IMR-90 (cell line): ENCODE data around the gene SGTB. TPM values are rescaled to one million over a fixed set of nuclear protein-coding genes. Genes with fewer than 3 reads are reported as not detected.

Experiments used
- ATAC-seq: fragments of 200-7000 bp; cut with Tn5 transposase; 2 replicates; pipeline ENCODE4 v1.9.1; 2020; ENCODE audit warnings: low read depth, mild to moderate bottlenecking, moderate library complexity
- BruUV-seq: library from RNA; stranded (reverse); fragments of 400-500 nt; replicated peaks from 2 replicates; lab custom pipeline; 2021; lab: Mats Ljungman, UMichigan
- CTCF ChIA-PET: fragments of 300-600 bp; formaldehyde crosslinking; extraction: SDS; loops from one replicate; lab custom pipeline; 2021; ENCODE audit warnings: antibody characterized with exemption; lab: Yijun Ruan, JAX
- POLR2A ChIA-PET: fragments of 300-600 bp; sonication (Branson Sonifier 250); formaldehyde crosslinking; loops from one replicate; lab custom pipeline; 2022; ENCODE audit warnings: antibody characterized with exemption; ENCODE audit not compliant: unreplicated experiment; lab: Charles Lee
- DNase-seq: peaks from one replicate; pipeline ENCODE4 v3.0.0; 2013
- H2AFZ ChIP-seq: replicated peaks from 2 replicates; pipeline ENCODE3; 2013; ENCODE audit warnings: low read length, mild to moderate bottlenecking; ENCODE audit not compliant: poor library complexity
- H2AK5ac ChIP-seq: 2 replicates; pipeline ENCODE4 v1.6.1; 2013; ENCODE audit warnings: low read depth, low read length, inconsistent platforms
- H2AK9ac ChIP-seq: replicated peaks from 2 replicates; pipeline ENCODE3; 2013; ENCODE audit warnings: mild to moderate bottlenecking, low read depth, low read length, moderate library complexity; ENCODE audit not compliant: poor library complexity
- H2BK120ac ChIP-seq: 2 replicates; pipeline ENCODE4 v1.6.1; 2013; ENCODE audit warnings: low read depth, low read length, inconsistent platforms
- H2BK15ac ChIP-seq: 3 replicates; pipeline ENCODE4 v1.6.1; 2013; ENCODE audit warnings: low read depth, low read length, inconsistent platforms
- H2BK20ac ChIP-seq: 2 replicates; pipeline ENCODE4 v1.6.1; 2013; ENCODE audit warnings: low read depth, mild to moderate bottlenecking, inconsistent platforms, low read length, moderate library complexity
- H2BK5ac ChIP-seq: 2 replicates; pipeline ENCODE4 v1.6.1; 2013; ENCODE audit warnings: mild to moderate bottlenecking, low read depth, low read length, inconsistent platforms; ENCODE audit not compliant: poor library complexity, severe bottlenecking
- H3K14ac ChIP-seq: replicated peaks from 2 replicates; pipeline ENCODE4 v1.6.1; 2013; ENCODE audit warnings: low read depth, low read length, inconsistent platforms
- H3K18ac ChIP-seq: 2 replicates; pipeline ENCODE4 v1.6.1; 2013; ENCODE audit warnings: low read depth, low read length, control low read depth
- H3K23ac ChIP-seq: 2 replicates; pipeline ENCODE4 v1.6.1; 2013; ENCODE audit warnings: low read depth, low read length, inconsistent platforms
- H3K27ac ChIP-seq: 2 replicates; pipeline ENCODE4 v1.5.1; 2013; ENCODE audit warnings: mild to moderate bottlenecking, control low read depth, low read length; ENCODE audit not compliant: insufficient read depth
- H3K27me3 ChIP-seq: 2 replicates; pipeline ENCODE4 v1.6.1; 2013; ENCODE audit warnings: low read length; ENCODE audit not compliant: control insufficient read depth, insufficient read depth
- H3K36me3 ChIP-seq: 2 replicates; pipeline ENCODE4 v1.6.1; 2013; ENCODE audit warnings: low read length, mixed read lengths; ENCODE audit not compliant: control insufficient read depth, insufficient read depth
- H3K4ac ChIP-seq: 2 replicates; pipeline ENCODE4 v1.6.1; 2013; ENCODE audit warnings: low read depth, low read length, inconsistent platforms
- H3K4me1 ChIP-seq: 2 replicates; pipeline ENCODE4 v1.6.1; 2013; ENCODE audit warnings: low read length, mixed read lengths; ENCODE audit not compliant: control insufficient read depth, insufficient read depth
- H3K4me2 ChIP-seq: 2 replicates; pipeline ENCODE4 v1.6.1; 2013; ENCODE audit warnings: low read depth, mild to moderate bottlenecking, control low read depth, low read length, moderate library complexity
- H3K4me3 ChIP-seq: 2 replicates; pipeline ENCODE4 v1.5.1; 2013; ENCODE audit warnings: low read depth, mild to moderate bottlenecking, control low read depth, low read length, moderate library complexity; ENCODE audit not compliant: insufficient read depth
- H3K56ac ChIP-seq: 2 replicates; pipeline ENCODE4 v1.6.1; 2013; ENCODE audit warnings: low read length, inconsistent platforms; ENCODE audit not compliant: insufficient read depth; ENCODE audit errors: extremely low read depth
- H3K79me1 ChIP-seq, 2 experiments: 2 replicates each; pipeline ENCODE4 v1.6.1; 2013; ENCODE audit warnings: low read length in 2 of 2, inconsistent platforms in 1 of 2, low read depth in 1 of 2
- H3K9ac ChIP-seq: 2 replicates; pipeline ENCODE4 v1.6.1; 2013; ENCODE audit warnings: low read depth, low read length, control low read depth
- H3K9me1 ChIP-seq: 2 replicates; pipeline ENCODE4 v1.6.1; 2013; ENCODE audit warnings: low read length, inconsistent platforms; ENCODE audit not compliant: insufficient read depth
- H3K9me3 ChIP-seq: 2 replicates; pipeline ENCODE4 v1.6.1; 2013; ENCODE audit warnings: low read length; ENCODE audit not compliant: control insufficient read depth, insufficient read depth
- H4K20me1 ChIP-seq: 2 replicates; pipeline ENCODE4 v1.6.1; 2013; ENCODE audit warnings: low read length, inconsistent platforms; ENCODE audit not compliant: insufficient read depth
- H4K5ac ChIP-seq: 2 replicates; pipeline ENCODE4 v1.6.1; 2013; ENCODE audit warnings: mild to moderate bottlenecking, low read depth, low read length, control low read depth
- H4K8ac ChIP-seq, 2 experiments: 2 replicates each; pipeline ENCODE4 v1.6.1; 2013; ENCODE audit warnings: low read depth in 2 of 2, low read length in 2 of 2, control low read depth in 1 of 2, inconsistent platforms in 1 of 2
- H4K91ac ChIP-seq: 2 replicates; pipeline ENCODE4 v1.6.1; 2013; ENCODE audit warnings: low read depth, low read length, inconsistent platforms; ENCODE audit not compliant: insufficient read depth
- BHLHE40 ChIP-seq: fragments of 150-350 bp; IDR thresholded peaks from 2 replicates; pipeline ENCODE4 v1.6.1; 2016; ENCODE audit warnings: mild to moderate bottlenecking, low read depth, low read length
- CEBPB ChIP-seq: IDR thresholded peaks from 2 replicates; pipeline ENCODE4 v1.6.1; 2012; ENCODE audit warnings: low read depth, low read length, improper control_type of control experiment
- CHD1 ChIP-seq: IDR thresholded peaks from 2 replicates; pipeline ENCODE4 v1.6.1; 2012; ENCODE audit warnings: low read depth, low read length, improper control_type of control experiment
- ELK1 ChIP-seq: fragments of 150-350 bp; IDR thresholded peaks from 2 replicates; pipeline ENCODE4 v1.6.1; 2016; ENCODE audit warnings: low read depth, mild to moderate bottlenecking, low read length, moderate library complexity, borderline replicate concordance
- RAD21 ChIP-seq: IDR thresholded peaks from 2 replicates; pipeline ENCODE4 v1.6.1; 2012; ENCODE audit warnings: low read length, improper control_type of control experiment
- RFX5 ChIP-seq: IDR thresholded peaks from 2 replicates; pipeline ENCODE4 v1.8.0; 2012; ENCODE audit warnings: low read depth, mild to moderate bottlenecking, low read length, moderate library complexity
- WGBS, 2 experiments: methylation state at CpG; one replicate each; pipeline versions ENCODE4 v1.1.5 to v1.1.7; 2013; ENCODE audit warnings: missing lambda C conversion rate in 2 of 2; ENCODE audit not compliant: insufficient read length in 1 of 2; ENCODE audit errors: extremely low coverage in 2 of 2; 5-methylcytosine and 5-hydroxymethylcytosine counted together
- dilution Hi-C: fragments of 300-500 bp; cut with HindIII; formaldehyde crosslinking; loops from one replicate; pipeline ENCODE4 v1.14.3; 2018; ENCODE audit warnings: low sequenced_read_pairs; ENCODE audit not compliant: unreplicated experiment
- in situ Hi-C: fragments of 300-500 bp; cut with MboI; formaldehyde crosslinking; loops from 3 replicates; pipeline ENCODE4 v1.14.3; 2019; ENCODE audit warnings: low sequenced_read_pairs, inconsistent platforms, mixed read lengths
- intact Hi-C: fragments of 100-400 bp; cut with micrococcal nuclease; formaldehyde crosslinking; loops from 2 replicates; pipeline ENCODE4 v1.10.0; 2022
- polyA plus RNA-seq, 3 experiments: library from polyadenylated mRNA; depleted of rRNA; stranded (reverse); fragments of >200 nt; gene quantifications; 2 replicates each; pipeline ENCODE4 v1.2.3, GENCODE V29; 2012; ENCODE audit warnings: low replicate concordance in 1 of 3
- total RNA-seq: library from RNA; depleted of rRNA; stranded (reverse); fragments of >200 nt; gene quantifications from 2 replicates; pipeline ENCODE4 v1.2.3, GENCODE V29; 2012

SGTB gene
- total and polyA plus RNA-seq, 2 of the 4 experiments (the other 2 are of a cell fraction), result 7.5 to 15.1 TPM

- no peak overlapping the region for H4K91ac ChIP-seq
- no peak overlapping the region for H3K4me3 ChIP-seq
- intact Hi-C loops (no loop called here), dilution Hi-C loops (no loop called here), in situ Hi-C loops (no loop called here)
- H2BK120ac ChIP-seq, result no peak overlapping the region
- no peaks in the 10 kb centered on the region for H3K27me3 ChIP-seq
- no CpG with 5 or more reads among the region's 7 CpGs for WGBS, 2 experiments
- no peaks in the 10 kb centered on the region for H3K9me3 ChIP-seq
- H2BK5ac ChIP-seq, result no peak overlapping the region
- DNase-seq (no peak), ATAC-seq (no peak)
- H3K4ac ChIP-seq, result no peak overlapping the region
- no peak overlapping the region for H3K14ac ChIP-seq
- no peak for TF ChIP-seq CEBPB
- no peak for TF ChIP-seq BHLHE40
- no peak for TF ChIP-seq ELK1
- TF ChIP-seq RAD21, result no peak
- no peak for TF ChIP-seq CHD1
- no peak for TF ChIP-seq RFX5
- no TSS peak for BruUV-seq
- H3K36me3 ChIP-seq, result no peaks in the 10 kb centered on the region
- no peak overlapping the region for H2BK20ac ChIP-seq
- no peak overlapping the region for H3K4me2 ChIP-seq
- H4K20me1 ChIP-seq, result no peaks in the 10 kb centered on the region
- H3K9me1 ChIP-seq, result no peaks in the 10 kb centered on the region; the same call in 1 of the 2 replicates
- no peak overlapping the region for H3K18ac ChIP-seq
- H2AK9ac ChIP-seq, result no peak overlapping the region
- H2BK15ac ChIP-seq, result no peak overlapping the region
- H4K5ac ChIP-seq, result no peak overlapping the region
- H3K4me1 ChIP-seq, result no peaks in the 10 kb centered on the region
- H3K9ac ChIP-seq, result no peak overlapping the region
- no peak overlapping the region for H4K8ac ChIP-seq
- no peak overlapping the region for H3K27ac ChIP-seq
- H2AK5ac ChIP-seq, result no peak overlapping the region
- no peak overlapping the region for H2AFZ ChIP-seq
- CTCF ChIA-PET, result no interaction called here
- peaks cover 22 to 49% of the 10 kb centered on the region in 2 experiments for H3K79me1 ChIP-seq
- no peak overlapping the region for H3K23ac ChIP-seq
- H3K56ac ChIP-seq, result no peak overlapping the region
- POLR2A ChIA-PET, result no interaction called here
Observed at GRCh38 chr5:65737842-65738241, 15.9 kb upstream of the SGTB start.
